Mesendoderm (in vitro differentiated cells): Measurements from ENCODE around the gene DAB1.

Source experiments
- DNase-seq: peaks from one replicate; pipeline ENCODE4 v3.0.0; 2013
- H2AK5ac ChIP-seq: 2 replicates; pipeline ENCODE4 v1.6.1; 2013; ENCODE audit warnings: low read length, inconsistent platforms
- H2BK120ac ChIP-seq: 2 replicates; pipeline ENCODE4 v1.6.1; 2013; ENCODE audit warnings: low read depth, mild to moderate bottlenecking, low read length, moderate library complexity, mixed read lengths
- H2BK15ac ChIP-seq: replicated peaks from 2 replicates; pipeline ENCODE4 v1.6.1; 2013; ENCODE audit warnings: low read depth, mild to moderate bottlenecking, moderate library complexity
- H2BK5ac ChIP-seq: 2 replicates; pipeline ENCODE4 v1.6.1; 2013; ENCODE audit warnings: low read length, inconsistent platforms
- H3K18ac ChIP-seq: 2 replicates; pipeline ENCODE4 v1.6.1; 2013; ENCODE audit warnings: mild to moderate bottlenecking, low read length, mixed read lengths
- H3K23ac ChIP-seq: one replicate; pipeline ENCODE4 v1.6.1; 2013; ENCODE audit warnings: low read length
- H3K27ac ChIP-seq: 2 replicates; pipeline ENCODE4 v1.5.1; 2013; ENCODE audit warnings: low read depth, mild to moderate bottlenecking, inconsistent platforms, low read length, moderate library complexity
- H3K27me3 ChIP-seq: 2 replicates; pipeline ENCODE4 v1.6.1; 2013; ENCODE audit warnings: low read length, control low read depth, mild to moderate bottlenecking, inconsistent platforms; ENCODE audit not compliant: insufficient read depth, poor library complexity
- H3K36me3 ChIP-seq: 2 replicates; pipeline ENCODE4 v1.6.1; 2013; ENCODE audit warnings: low read length, inconsistent platforms; ENCODE audit not compliant: control insufficient read depth, insufficient read depth
- H3K4ac ChIP-seq: one replicate; pipeline ENCODE4 v1.6.1; 2013; ENCODE audit warnings: low read depth, mild to moderate bottlenecking, low read length, moderate library complexity
- H3K4me1 ChIP-seq: 2 replicates; pipeline ENCODE4 v1.6.1; 2013; ENCODE audit warnings: low read depth, low read length, inconsistent platforms; ENCODE audit not compliant: control insufficient read depth
- H3K4me2 ChIP-seq: 2 replicates; pipeline ENCODE4 v1.6.1; 2013; ENCODE audit warnings: low read length
- H3K4me3 ChIP-seq: 2 replicates; pipeline ENCODE4 v1.5.1; 2013; ENCODE audit warnings: mild to moderate bottlenecking, low read length
- H3K56ac ChIP-seq: one replicate; pipeline ENCODE4 v1.6.1; 2013; ENCODE audit warnings: low read length
- H3K79me1 ChIP-seq: 2 replicates; pipeline ENCODE4 v1.6.1; 2013; ENCODE audit warnings: low read length, inconsistent platforms
- H3K79me2 ChIP-seq: 2 replicates; pipeline ENCODE4 v1.6.1; 2013; ENCODE audit warnings: mild to moderate bottlenecking, low read length; ENCODE audit not compliant: control insufficient read depth, insufficient read depth
- H3K9ac ChIP-seq: 2 replicates; pipeline ENCODE4 v1.6.1; 2013; ENCODE audit warnings: low read length, inconsistent platforms
- H4K5ac ChIP-seq: one replicate; pipeline ENCODE4 v1.6.1; 2013; ENCODE audit warnings: low read length
- H4K8ac ChIP-seq: one replicate; pipeline ENCODE4 v1.6.1; 2013; ENCODE audit warnings: low read depth, mild to moderate bottlenecking, control low read depth, low read length, moderate library complexity
- WGBS: extraction: QIAGEN DNeasy Blood & Tissue Kit; methylation state at CpG from one replicate; pipeline ENCODE4 v1.1.7; 2013; ENCODE audit warnings: low lambda C conversion rate, missing lambda C conversion rate; ENCODE audit not compliant: insufficient coverage; ENCODE audit errors: extremely low coverage; 5-methylcytosine and 5-hydroxymethylcytosine counted together

Gene DAB1

DNA sequence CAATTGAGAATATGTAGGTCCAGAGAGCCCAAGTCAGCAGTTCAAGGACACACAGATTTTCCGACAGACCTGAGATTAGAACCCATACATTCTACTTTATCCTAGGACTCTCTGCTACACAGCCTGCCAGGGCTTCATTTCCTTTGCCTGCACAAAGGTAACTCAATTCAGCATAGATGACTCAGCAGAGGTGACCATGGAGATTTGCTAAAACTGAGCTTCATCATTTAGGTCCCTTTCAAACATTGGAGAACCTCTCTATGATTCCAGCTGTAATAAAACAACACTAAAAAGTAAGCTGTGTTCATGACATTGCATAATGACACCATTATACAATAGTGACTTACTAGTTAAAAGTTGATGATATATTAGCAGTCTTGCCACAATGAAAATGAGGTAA, 22.2 kb downstream of the DAB1 start:
- H3K56ac ChIP-seq: peak overlapping the region; percentile 52
- H3K4me2 ChIP-seq: no peak overlapping the region
- no peaks in the 10 kb centered on the region for H3K36me3 ChIP-seq
- H2BK120ac ChIP-seq: no peak overlapping the region
- no peak overlapping the region for H3K4me3 ChIP-seq
- H3K23ac ChIP-seq: no peak overlapping the region
- H3K79me2 ChIP-seq: peaks cover 46% of the 10 kb centered on the region
- peak overlapping the region; percentile 59 for H2BK15ac ChIP-seq
- peak overlapping the region; percentile 68 for H3K18ac ChIP-seq
- H3K4ac ChIP-seq: no peak overlapping the region
- H2BK5ac ChIP-seq: no peak overlapping the region
- H4K8ac ChIP-seq: no peak overlapping the region
- no peaks in the 10 kb centered on the region for H3K27me3 ChIP-seq
- no CpG with 5 or more reads among the region's 1 CpG for WGBS
- DNase-seq: peak; percentile 65
- no peak overlapping the region for H2AK5ac ChIP-seq
- no peak overlapping the region for H4K5ac ChIP-seq
- H3K4me1 ChIP-seq: peaks cover 19% of the 10 kb centered on the region
- H3K79me1 ChIP-seq: peaks cover 29% of the 10 kb centered on the region
- no peak overlapping the region for H3K27ac ChIP-seq
- H3K9ac ChIP-seq: no peak overlapping the region

DNA sequence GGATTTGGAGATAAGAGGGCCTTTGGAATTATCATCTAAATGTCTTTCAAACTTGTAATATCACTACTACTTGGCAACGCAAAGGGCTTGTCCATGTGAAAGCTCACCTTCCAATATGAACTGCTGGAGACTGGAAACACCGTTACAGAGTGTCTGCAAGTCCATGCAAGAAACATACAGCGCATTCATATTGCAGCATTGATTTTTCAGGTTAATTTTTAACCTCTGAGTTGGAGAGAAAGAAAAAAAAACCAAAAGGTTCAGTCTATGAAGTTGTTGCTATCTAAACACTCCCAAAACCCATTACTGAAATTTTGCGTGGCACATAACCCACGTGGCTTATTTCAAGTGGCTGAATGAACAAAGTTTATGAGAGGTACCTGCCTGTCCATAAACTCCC, 23.8 kb downstream of the DAB1 start:
- Histone ChIP-seq H3K4me1 (peaks cover 18% of the 10 kb centered on the region), H2AK5ac (no peak overlapping the region), H3K4me2 (no peak overlapping the region), H2BK15ac (no peak overlapping the region), H4K8ac (no peak overlapping the region), H3K56ac (no peak overlapping the region), H3K79me2 (peaks cover 42% of the 10 kb centered on the region), H3K9ac (no peak overlapping the region), H4K5ac (no peak overlapping the region), H3K36me3 (no peaks in the 10 kb centered on the region), H3K27me3 (no peaks in the 10 kb centered on the region), H3K18ac (no peak overlapping the region), H3K79me1 (peaks cover 26% of the 10 kb centered on the region), H3K23ac (no peak overlapping the region), H2BK5ac (no peak overlapping the region), H3K27ac (no peak overlapping the region), H2BK120ac (no peak overlapping the region), H3K4me3 (no peak overlapping the region), H3K4ac (no peak overlapping the region)
- WGBS: no CpG with 5 or more reads among the region's 5 CpGs
- DNase-seq: no peak

DNA sequence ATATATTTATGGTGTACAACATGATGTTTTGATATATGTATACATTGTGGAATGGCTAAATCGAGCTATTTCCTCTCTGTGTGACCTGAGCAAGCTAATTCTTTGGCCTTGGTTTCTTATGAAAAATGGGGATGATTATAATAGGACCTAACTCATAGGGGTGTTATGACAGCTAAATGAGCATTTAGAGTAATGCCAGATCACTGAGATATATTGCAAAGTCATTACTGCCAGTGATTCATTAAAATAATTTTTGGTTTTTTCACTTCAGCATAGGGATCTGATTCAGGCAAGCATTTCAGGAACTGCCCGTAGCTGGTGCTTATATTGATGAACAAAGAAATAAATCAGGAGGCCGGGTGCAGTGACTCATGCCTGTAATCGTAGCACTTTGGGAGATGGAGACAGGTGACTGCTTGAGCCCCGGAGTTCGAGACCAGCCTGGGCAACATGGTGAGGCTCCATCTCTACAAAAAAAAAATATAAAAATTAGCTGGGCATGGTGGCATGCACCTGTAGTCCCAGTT, 30.7 kb downstream of the DAB1 start:
- peaks cover 43% of the 10 kb centered on the region for H3K79me2 ChIP-seq
- no peak overlapping the region for H2BK15ac ChIP-seq
- no peak overlapping the region for H2AK5ac ChIP-seq
- WGBS: no CpG with 5 or more reads among the region's 6 CpGs
- H2BK120ac ChIP-seq: no peak overlapping the region
- H3K79me1 ChIP-seq: peaks cover 28% of the 10 kb centered on the region
- H3K4me3 ChIP-seq: no peak overlapping the region
- H4K8ac ChIP-seq: no peak overlapping the region
- no peak for DNase-seq
- H3K9ac ChIP-seq: no peak overlapping the region
- no peak overlapping the region for H3K23ac ChIP-seq
- no peaks in the 10 kb centered on the region for H3K27me3 ChIP-seq
- H2BK5ac ChIP-seq: no peak overlapping the region
- H4K5ac ChIP-seq: no peak overlapping the region
- no peak overlapping the region for H3K27ac ChIP-seq
- H3K36me3 ChIP-seq: no peaks in the 10 kb centered on the region
- H3K18ac ChIP-seq: no peak overlapping the region
- no peak overlapping the region for H3K56ac ChIP-seq
- peaks cover 9% of the 10 kb centered on the region for H3K4me1 ChIP-seq
- H3K4me2 ChIP-seq: no peak overlapping the region
- H3K4ac ChIP-seq: no peak overlapping the region

DNA sequence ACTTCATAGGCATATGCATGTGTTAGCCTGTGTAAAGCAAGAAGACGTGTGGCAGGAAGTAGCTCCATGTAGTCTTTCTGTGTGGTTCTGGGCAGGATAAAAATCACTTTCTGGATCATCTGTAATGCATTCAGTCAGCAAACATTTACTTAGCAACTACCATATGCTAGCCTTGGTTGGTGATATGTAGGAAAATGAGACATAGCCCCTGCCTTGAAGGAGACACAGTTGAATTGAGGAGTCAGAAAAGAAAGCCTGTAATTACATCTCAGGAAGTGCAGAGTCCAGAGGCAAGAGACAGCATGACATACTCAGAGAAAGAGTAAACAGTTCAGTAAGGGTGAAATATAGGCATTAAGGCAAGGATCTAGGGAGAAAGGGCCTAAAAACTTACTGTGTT, 38.5 kb downstream of the DAB1 start:
- Histone ChIP-seq H3K79me1 (peaks cover 31% of the 10 kb centered on the region), H3K27ac (no peak overlapping the region), H3K36me3 (no peaks in the 10 kb centered on the region), H2BK5ac (no peak overlapping the region), H3K4me3 (no peak overlapping the region), H4K8ac (no peak overlapping the region), H3K4me2 (no peak overlapping the region), H3K56ac (no peak overlapping the region), H3K18ac (no peak overlapping the region), H2BK120ac (no peak overlapping the region), H3K4ac (no peak overlapping the region), H3K27me3 (no peaks in the 10 kb centered on the region), H3K79me2 (peaks cover 40% of the 10 kb centered on the region), H4K5ac (no peak overlapping the region), H3K4me1 (peaks cover 18% of the 10 kb centered on the region), H3K9ac (no peak overlapping the region), H2BK15ac (no peak overlapping the region), H3K23ac (no peak overlapping the region), H2AK5ac (peak overlapping the region; percentile 52)
- DNase-seq: no peak
- whole genome bisulfite sequencing: no CpG with 5 or more reads among the region's 1 CpG

DNA sequence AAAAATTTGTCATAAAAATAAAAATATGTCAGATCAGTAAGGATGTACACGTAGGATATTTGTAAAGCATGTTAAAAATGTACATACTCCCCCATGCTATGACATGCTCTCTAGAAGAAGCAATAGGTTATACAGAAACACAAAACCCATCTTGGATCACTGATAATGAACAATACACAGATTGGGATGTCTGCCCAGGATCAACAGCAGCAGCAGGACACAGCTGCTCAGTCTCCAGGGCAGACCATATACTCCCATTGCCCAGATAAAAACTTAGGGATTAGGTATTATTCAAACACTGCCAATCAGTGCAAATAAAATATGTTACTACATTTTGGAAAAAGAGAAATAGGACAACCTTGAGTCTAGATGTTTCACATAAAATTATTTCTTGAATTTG, 39.0 kb downstream of the DAB1 start:
- Histone ChIP-seq H2AK5ac (no peak overlapping the region), H3K4me3 (no peak overlapping the region), H3K4ac (no peak overlapping the region), H2BK120ac (no peak overlapping the region), H3K79me2 (peaks cover 38% of the 10 kb centered on the region), H2BK15ac (no peak overlapping the region), H3K27me3 (no peaks in the 10 kb centered on the region), H4K8ac (no peak overlapping the region), H3K9ac (no peak overlapping the region), H3K79me1 (peaks cover 31% of the 10 kb centered on the region), H2BK5ac (no peak overlapping the region), H3K36me3 (no peaks in the 10 kb centered on the region), H3K4me2 (no peak overlapping the region), H4K5ac (no peak overlapping the region), H3K18ac (no peak overlapping the region), H3K56ac (no peak overlapping the region), H3K23ac (no peak overlapping the region), H3K27ac (no peak overlapping the region), H3K4me1 (peaks cover 18% of the 10 kb centered on the region)
- whole genome bisulfite sequencing: no CpG with 5 or more reads among the region's 1 CpG
- DNase-seq: no peak

DNA sequence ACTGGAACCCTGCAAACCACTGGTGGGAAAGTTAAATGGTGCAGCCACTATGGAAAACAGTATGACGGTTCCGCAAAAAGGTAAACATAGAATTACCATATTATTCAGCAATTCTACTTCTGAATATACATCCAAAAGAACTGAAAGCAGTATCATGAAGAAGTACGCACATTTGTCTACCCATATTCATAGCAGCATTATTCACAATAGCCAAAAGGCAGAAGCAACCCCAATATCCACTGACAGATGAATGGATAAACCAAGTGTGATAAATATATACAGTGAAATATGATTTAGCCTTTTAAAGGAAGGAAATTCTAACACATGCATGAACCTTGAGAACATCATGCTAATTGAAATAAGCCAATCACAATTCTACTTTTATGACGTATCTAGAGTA, 39.6 kb downstream of the DAB1 start:
- H3K18ac ChIP-seq: no peak overlapping the region
- H3K27ac ChIP-seq: no peak overlapping the region
- no peak overlapping the region for H3K23ac ChIP-seq
- no peak overlapping the region for H4K8ac ChIP-seq
- H3K9ac ChIP-seq: no peak overlapping the region
- peaks cover 32% of the 10 kb centered on the region for H3K79me1 ChIP-seq
- H3K79me2 ChIP-seq: peaks cover 40% of the 10 kb centered on the region
- no peak overlapping the region for H2BK5ac ChIP-seq
- H2AK5ac ChIP-seq: no peak overlapping the region
- H3K27me3 ChIP-seq: no peaks in the 10 kb centered on the region
- no peak overlapping the region for H3K4me2 ChIP-seq
- H4K5ac ChIP-seq: no peak overlapping the region
- no peak for DNase-seq
- H3K4ac ChIP-seq: no peak overlapping the region
- H3K56ac ChIP-seq: no peak overlapping the region
- WGBS: no CpG with 5 or more reads among the region's 4 CpGs
- no peak overlapping the region for H3K4me3 ChIP-seq
- H3K4me1 ChIP-seq: peaks cover 19% of the 10 kb centered on the region
- H2BK120ac ChIP-seq: no peak overlapping the region
- H2BK15ac ChIP-seq: no peak overlapping the region
- no peaks in the 10 kb centered on the region for H3K36me3 ChIP-seq
